ENCODE measurements around the gene MICAL2. TPM values are rescaled to one million over a fixed set of nuclear protein-coding genes. Genes with fewer than 3 reads are reported as not detected.
A peak's percentile ranks its signal among the peaks of the same experiment; 100 is the strongest.

MICAL2 gene
- total RNA-seq, 1 experiment from 2014 or later = 83.0 TPM

DNA sequence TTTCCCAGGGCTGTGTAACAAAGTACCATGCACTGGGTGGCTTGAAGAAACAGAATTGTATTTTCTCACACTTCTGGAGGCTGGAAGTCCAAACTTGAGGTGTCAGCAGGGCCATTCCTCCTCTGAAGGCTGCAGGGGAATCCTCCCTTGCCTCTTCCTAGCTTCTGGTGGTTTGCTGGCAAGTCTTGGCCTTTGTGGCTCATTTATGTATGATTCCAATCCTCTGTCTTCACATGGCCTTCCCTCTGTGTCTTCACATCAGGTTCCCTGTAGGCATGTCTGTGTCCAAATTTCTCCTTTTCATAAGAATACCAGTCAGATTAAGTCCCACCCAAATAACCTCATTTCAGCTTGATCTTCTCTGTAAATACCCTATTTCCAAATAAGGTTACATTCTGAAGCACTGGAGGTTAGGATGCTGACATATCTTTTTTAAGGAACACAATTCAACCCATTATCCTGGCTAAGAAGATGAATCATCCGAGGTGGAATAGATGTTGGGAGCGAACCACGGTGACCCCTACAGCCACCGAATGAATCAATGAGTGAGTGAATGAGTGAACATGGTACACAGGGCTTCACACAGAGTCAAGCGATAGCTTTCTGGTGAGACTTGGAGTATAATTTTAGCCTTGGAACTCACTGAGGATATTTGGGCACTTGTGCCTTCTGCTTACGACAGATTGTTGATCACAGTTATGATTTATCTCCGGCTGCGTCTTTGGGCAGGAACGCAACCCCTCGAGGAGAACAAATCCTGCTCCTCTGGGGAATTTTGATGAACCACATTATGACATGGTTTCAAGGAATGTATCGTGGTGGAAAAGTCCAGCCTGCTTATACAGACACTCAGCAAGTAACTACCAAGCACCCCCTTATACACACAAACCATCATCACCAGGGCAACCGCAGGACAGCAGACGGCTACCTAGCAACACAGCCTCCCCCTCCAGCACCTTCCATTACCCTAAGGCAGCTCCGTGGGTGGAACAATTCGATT is 34.3 kb upstream of the MICAL2 start:
- peak; percentile 100 for DNase-seq (ENCODE audit: low read depth)

GRCh38 chr11:12076840-12077534 is 33.4 kb upstream of the MICAL2 start:
- DNase-seq (ENCODE audit: low read depth) = peak; percentile 75

GRCh38 chr11:12077535-12078280 is 32.7 kb upstream of the MICAL2 start:
- peak; percentile 71 for DNase-seq (ENCODE audit: low read depth)

- peak; percentile 98 for DNase-seq (ENCODE audit: low read depth)
Observed at GRCh38 chr11:12079726-12080556, 30.4 kb upstream of the MICAL2 start.

DNA sequence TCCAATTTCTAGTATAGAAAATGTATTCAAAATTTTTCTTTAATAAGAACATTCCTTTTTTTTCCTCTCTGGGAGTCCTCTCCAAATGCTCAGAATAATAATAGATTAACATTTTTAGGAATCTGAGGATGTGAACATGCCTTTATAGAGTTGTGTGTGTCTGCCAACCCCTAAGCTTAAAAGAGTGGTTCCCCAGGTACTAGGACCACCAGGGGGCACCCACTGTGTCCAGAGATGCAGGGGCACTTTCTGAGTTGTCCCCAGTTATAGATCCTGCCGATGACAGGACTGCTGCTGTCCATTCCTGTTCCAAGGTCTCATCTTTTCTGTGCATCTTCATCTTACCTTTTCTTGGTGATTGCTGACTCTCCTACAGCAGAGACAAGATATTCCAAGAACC is 27.0 kb upstream of the MICAL2 start:
- no peak for DNase-seq (ENCODE audit: low read depth)

DNA sequence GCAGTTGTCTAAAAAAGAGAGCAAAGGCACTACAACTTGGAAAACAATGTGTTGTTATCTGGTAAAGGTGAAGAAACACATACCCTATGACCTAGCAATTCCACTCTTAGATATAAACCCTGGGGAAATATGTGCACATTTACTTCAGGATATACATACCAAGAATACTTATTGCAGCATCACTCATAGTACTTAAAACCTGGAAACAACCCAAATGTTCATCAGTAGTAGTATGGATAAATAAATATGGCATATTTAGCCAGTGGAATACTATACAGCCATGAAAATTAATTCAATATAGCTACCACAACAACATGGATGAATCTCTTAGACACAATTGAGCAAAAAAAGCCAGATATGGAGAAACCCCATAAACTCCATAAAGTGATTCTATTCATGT is 26.1 kb upstream of the MICAL2 start:
- DNase-seq (ENCODE audit: low read depth) = no peak

DNA sequence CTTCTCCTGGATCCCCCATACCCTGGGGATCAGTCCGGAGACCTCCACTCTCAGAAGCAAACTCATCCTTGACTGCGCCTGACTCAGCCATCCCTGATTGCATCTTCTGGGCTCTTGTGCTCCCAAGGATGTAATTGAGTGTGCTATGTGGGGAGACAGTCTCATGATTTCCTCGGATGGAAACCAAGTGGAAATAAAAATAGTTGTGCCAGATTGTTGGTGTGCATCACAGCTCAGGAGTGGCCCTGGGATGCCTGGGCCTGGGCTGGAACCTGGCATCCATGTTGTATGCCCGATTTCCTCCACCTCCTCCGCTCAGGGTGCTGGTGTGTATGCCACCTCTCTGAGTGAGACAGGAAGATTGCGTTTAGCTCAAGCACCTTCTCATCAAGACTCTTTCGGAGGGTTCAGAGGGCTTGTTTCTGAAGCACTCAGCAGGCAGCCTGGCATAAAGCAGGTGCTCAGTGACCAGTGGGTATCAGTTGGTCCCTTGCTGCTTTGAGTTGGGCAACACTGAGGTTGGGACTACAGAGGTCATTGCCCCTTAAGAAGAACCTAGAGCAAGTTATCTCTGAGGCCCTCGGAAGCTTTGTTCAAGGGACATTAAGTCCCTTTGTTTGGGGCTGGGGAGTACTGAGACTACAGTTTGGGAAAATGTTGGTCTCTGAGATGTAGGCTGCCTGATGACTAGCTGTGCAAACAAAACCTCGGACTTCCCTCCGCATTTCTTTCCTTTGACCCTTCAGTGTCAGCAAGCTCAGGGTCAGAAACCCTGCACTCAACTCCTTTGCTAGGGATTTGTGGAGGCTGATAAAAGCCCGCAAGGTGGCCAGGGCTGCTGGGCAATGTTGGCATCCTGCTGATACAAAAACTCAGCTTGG is 24.8 kb upstream of the MICAL2 start:
- DNase-seq (ENCODE audit: low read depth) = no peak

DNA sequence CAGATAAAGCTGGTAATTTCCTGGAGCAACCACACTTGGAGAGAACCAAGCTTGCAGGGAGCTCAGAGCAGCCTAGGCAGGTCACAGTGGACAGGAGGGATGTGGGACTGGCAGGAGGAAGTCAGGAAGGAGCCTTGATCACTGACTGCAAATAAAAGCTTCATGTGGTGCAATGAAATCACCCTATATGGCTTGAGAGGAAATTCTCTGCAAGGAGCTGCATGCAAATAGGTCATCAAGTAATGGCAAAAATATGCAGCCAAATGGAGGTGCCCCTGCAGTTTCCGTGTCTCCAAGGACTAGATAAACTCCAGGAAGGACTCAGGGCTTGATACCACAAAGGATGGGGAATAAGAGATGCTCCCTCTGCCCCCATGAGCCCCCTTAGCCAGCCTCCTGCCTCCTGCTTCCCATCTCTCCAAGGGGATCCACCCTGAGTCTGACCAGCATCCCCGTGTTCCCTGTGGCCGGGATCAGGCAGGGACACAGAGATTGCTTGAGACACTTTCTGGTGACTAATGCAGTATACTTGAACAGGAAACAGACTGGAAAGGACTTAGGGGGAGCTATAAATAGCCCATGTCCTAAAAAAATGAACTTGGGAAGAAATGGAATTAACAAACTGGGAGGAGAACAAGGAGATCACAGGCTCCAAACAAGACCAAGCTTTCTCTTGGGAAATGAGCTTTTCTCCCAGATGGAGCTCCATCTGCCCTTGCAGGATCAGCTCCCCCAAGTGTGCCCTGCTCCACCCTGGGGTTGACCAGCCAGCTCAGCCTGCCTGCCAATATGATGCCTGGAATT is 23.9 kb upstream of the MICAL2 start:
- DNase-seq (ENCODE audit: low read depth) = peak; percentile 96

- peak; percentile 79 for DNase-seq (ENCODE audit: low read depth)
Observed at GRCh38 chr11:12087075-12088004, 23.1 kb upstream of the MICAL2 start.

DNA sequence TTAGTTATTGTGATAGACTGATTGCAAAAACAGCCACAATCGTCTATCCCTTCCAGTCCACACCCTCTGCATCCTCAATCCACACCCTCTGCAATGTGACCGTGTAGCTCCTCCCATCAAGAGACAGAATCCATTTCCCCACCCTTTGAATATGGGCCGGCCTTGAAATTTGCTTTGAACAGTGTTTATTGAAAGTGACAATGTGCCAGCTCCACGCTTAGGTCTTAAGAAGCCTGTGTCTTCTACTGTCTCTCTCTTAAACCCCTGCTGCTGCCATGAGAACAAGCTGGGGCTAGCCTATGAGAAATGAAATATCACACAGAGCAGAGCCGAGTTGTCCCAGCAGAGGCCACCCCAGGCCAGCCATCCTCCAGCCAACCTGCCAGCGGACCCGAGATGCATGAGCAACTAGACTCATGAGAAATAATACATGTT is 22.3 kb upstream of the MICAL2 start:
- peak; percentile 69 for DNase-seq (ENCODE audit: low read depth)

DNA sequence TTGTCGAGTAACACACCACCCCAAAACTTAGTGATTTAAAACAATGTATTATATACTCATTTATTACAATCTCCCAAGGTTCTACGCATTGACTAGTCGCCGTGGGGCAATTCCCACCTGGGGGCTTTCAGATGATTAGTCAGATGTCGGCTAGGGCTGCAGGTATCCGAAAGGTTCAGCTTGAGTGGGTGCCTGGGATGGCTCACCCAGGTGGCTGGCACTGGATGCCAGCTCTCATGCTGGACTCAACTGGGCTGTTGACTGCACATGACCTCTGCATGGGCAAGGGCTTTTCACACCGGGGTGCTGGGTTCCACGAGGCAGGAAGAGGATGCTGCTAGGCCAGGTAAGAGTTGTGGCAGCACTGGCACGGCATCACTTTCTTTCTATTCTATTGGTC is 21.9 kb upstream of the MICAL2 start:
- DNase-seq (ENCODE audit: low read depth) = no peak

DNA sequence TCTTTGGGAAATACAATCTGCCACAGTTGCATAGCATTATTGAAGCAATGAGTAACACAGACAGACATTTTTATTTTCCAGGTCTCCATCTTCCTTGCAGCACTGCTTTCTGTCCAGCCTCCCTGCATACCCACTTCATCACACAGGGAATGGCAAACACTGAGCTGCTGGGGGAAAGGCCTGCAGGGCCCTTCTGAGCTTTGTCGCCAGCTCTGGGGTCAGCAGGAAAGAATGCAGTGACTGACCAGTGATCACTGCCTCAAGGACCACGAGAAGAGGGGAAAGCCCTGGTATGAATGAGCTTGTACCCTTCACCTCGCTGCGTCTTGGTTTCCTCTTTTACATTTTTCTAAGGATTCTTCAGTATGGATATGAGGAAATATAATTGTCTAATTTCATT is 21.3 kb upstream of the MICAL2 start:
- no peak for DNase-seq (ENCODE audit: low read depth)

GRCh38 chr11:12089473-12089872 is 20.9 kb upstream of the MICAL2 start:
- DNase-seq (ENCODE audit: low read depth) = no peak

GRCh38 chr11:12090061-12090591 is 20.3 kb upstream of the MICAL2 start:
- peak; percentile 72 for DNase-seq (ENCODE audit: low read depth)

DNA sequence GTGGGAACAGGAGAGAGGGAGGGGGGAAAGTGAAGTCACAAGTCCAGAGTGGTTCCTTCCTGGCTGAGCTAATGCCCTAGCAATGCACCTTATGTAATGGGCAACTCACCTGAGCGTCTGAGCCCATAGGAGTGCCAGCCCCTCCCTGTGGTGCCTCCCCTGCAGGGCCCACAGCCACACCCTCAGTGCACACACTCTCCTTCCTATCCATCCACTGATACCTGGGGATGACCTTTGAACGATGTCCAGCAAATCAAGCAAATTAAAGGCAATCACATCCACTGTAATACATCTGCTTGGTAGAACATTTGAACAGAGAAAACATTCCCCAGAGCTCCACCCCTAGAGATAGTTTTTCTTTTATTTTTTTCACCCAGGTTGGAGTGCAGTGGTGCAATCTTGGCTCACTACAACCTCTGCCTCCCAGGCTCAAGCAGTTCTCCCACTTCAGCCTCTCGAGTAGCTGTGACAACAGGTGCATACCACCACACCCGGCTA is 19.6 kb upstream of the MICAL2 start:
- DNase-seq (ENCODE audit: low read depth) = no peak

- no peak for DNase-seq (ENCODE audit: low read depth)
Observed at GRCh38 chr11:12091956-12092558, 18.3 kb upstream of the MICAL2 start.

GRCh38 chr11:12092714-12093113 is 17.7 kb upstream of the MICAL2 start:
- DNase-seq (ENCODE audit: low read depth) = no peak
